ENCODE results near the gene PNPO.
"Not testable (repeated sequence)": the region's sequence is repeated elsewhere in the genome, so short reads cannot be mapped to it uniquely, and the experiment has no call there.

Gene PNPO

DNA sequence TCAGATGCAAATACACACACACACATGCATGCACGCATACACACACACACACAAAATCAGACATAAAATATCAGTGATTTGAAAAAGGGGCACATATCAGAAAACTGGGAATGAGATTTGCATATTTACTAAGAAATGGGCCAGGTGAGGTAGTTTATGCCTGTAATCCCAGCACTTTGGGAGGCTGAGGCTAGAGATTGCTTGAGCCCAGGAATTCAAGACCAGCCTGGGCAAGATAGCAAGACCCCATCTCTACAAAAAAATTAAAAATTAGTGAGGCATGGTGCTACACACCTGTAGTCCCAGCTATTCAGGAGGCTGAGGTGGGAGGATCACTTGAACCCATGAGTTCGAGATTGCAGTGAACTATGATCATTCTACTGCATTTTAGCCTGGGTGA, 22.4 kb upstream of the PNPO start:
- no peak for DNase-seq

DNA sequence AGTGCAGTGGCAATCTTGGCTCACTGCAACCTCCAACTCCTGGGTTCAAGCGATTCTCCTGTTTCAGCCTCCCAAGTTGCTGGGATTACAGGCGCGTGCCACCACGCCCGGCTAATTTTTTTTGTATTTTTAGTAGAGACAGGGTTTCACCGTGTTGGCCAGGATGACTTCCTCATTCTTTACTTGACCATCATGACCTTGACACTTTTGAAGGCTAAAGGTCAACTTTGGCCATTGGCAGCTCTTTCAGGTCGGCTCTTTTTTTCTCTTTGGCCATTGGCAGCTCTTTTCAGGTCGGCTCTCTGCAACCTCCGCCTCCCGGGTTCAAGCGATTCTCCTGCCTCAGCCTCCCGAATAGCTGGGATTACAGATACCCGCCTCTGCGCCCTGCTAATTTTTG, 21.5 kb upstream of the PNPO start:
- not testable (repeated sequence) for DNase-seq

DNA sequence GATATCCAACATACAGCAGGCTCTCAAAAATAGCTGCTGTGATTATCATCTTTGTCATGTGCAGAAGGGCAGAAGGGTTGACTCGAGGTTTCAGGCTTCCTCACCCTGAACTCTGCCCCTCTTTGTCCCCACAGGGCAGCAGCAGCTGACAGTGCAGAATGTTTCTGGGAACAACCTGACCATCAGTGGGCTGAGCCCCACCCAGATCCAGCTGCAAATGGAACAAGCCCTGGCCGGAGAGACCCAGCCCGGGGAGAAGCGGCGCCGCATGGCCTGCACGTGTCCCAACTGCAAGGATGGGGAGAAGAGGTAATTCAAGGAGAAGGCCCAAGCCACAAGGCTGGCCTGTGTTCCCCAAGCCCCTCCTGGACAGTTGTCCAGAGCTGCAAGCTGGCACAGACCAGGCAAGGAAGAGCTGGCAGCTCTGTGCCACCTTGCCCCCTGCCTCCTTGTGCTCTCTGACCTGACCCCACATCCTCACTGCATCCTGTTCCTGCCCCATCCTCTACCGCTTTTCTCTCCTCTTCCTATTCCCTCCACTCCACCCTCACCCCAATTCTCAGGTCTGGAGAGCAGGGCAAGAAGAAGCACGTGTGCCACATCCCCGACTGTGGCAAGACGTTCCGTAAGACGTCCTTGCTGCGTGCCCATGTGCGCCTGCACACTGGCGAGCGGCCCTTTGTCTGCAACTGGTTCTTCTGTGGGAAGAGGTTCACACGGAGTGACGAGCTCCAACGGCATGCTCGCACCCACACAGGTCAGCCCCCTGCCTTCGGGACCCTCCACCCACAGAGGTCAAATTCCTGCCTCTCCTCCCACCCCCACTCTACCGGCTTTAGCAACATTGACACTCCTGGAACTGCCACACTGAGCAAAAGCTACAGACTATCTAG, 16.3 kb upstream of the PNPO start:
- no peak for DNase-seq

DNA sequence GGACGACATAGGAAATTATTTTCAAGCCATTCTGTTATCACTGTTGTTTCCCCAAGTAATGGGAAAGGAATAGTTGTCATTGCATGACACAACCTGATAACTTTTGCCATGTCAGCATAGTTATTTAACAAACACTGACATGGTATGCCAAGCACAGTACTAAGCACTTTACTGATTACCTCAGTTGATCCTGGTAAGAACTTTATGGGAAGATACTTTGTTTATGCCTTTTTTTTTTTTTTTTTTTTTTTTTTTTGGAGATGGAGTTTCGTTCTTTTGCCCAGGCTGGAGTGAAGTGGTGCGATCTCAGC, 15.7 kb upstream of the PNPO start:
- DNase-seq, result no peak

DNA sequence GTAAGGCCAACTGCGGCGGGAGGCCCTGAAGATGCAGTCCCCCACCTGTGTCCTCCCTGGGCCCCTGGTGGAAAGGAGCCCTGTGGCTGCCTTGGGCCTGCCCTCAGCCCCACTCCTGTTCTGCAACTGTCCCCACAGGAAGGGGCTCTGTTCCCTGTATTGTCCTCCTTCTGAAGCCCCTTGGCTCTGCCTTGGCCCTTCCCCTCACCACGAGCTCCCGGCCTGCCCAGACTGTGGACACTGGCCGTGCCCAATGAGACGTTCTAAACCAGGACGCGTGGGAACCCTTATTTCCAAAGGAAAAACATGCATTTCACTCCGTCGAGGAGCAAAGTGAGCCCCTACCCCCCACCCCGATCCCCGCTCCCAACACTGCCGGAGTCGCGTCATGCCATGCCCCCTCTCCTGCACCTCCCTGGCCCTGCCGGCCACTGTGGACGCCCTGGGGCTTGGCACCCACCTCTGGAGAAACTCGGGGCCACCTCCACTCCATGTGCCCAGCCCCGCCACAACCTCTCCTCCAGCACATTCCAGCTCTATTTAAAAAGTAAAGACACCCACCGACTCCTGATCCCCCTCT, 13.5 kb upstream of the PNPO start:
- no peak for DNase-seq

DNA sequence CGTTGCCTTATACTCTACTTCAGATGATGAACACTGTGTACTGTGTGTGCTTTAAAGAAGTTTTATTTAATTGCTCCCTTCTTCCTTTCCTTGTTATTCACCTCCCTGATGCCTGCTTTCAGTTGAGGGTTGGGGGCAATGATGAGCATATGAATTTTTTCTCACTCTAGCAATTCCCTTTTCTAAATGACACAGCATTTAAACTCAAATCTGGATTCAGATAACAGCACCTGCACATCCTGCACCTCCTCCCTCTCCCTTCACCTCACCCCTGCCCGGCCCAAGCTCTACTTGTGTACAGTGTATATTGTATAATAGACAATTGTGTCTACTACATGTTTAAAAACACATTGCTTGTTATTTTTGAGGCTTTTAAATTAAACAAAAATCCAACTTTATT, 13.0 kb upstream of the PNPO start:
- no peak for DNase-seq

DNA sequence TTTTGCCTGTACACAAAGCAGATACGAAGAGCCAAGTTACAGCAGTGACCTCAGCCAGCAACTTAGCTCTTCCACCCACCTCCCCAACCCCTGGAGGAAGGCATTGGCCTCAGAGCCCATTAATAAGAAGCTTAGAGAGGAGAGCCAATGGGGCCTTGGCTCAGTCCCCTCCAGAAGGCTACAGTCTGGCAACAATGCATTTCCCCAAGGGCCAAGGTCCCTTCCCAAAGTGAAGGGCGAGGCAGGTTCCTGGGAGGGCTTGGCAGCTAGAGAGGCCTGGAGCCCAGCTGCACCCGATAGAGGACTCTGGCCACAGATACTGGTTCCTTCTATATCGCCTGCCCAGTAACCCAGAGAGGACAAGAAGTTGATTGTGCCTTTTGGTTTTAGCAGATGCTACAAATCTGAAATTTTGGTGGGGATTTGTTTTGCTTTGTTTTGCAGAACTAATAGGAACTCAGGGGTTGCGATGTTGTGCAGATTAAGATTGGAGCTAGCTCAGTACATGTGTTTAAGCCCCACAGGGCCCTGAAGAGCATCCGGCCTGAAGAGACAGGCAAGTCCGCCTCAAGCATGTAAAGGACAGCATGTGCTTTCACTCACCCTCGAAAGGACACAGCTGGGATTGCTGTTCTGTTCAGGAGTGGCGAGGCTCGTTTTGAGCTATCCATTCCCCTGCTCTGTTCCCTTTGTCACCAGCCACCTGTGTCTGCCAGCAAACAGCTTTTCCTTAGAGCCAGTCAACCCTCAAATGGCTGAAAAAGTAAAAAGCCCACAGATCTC, 12.0 kb upstream of the PNPO start:
- no peak for DNase-seq

DNA sequence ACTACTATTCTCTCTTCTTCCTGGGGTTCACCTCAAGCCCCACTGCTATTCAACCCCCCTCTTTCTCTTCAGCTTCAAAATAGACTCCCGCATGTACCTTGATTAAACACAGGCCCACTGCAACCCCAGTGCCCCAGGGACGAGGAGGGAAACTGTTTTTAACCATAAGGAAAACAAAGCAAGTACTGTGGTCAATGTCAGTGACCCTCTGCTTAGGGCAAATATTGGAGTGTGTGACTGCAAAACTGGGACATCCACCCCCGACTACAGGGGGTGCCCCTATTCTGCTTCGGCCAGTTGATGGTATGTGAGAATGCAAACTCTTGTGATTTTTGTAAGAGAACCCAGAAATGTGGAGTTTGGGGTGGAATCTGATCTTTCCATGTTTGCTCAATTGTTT, 9.5 kb upstream of the PNPO start:
- no peak for DNase-seq

DNA sequence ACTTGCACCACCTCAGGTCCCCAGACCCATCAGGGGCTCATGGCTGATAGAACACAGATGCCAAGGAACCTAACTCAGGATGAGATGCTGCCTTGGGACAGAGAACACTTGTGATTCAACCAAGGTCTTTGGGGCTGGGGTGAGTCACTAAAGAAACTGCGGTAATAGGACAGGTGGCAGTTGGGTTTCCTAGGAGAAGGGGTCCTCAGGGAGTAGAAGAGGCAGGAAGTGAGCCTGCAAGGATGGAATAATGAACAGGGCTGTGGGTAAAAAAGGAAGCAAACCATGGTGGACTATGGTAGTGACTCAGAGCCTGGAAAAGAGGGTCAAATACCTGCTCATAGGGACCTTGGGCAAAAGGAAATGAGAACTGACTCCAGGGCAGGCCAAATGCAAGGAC, 6.5 kb upstream of the PNPO start:
- DNase-seq, result no peak

DNA sequence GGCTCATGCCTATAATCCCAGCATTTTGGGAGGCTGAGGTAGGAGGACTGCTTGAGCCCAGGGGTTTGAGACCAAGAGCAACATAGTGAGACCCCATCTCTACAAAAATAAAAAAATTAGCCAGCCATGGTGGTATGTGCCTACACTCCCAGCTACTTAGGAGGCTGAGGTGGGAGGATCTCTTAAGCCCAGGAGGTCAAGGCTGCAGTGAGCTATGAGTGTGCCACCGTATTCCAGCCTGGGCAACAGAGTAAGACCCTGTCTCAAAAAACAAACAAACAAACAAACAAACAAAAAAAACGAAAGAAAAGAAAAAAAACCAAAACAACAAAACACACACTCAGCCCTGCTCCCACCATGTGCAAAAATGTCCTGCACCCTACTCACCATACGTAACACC, 5.9 kb upstream of the PNPO start:
- DNase-seq, result not testable (repeated sequence)

DNA sequence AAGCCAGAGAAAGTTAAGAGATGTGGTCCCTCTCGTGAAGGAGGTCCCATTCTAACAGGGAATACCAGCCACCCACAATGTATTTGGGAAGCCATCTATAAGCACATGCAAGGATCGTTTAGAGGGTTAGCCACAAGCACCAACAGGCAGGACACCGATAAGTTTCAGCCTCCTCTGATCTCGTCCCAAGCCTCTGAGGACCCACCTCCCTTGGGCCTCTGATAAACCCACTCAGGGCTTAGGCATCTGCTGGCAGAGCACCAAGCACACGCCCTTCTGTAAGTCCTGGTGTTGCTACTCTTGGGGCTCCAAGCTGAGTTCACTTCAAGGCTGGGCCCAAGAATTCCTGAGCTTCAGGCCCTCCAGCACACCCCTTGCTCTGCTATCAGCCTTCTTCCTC, 5.4 kb upstream of the PNPO start:
- no peak for DNase-seq

DNA sequence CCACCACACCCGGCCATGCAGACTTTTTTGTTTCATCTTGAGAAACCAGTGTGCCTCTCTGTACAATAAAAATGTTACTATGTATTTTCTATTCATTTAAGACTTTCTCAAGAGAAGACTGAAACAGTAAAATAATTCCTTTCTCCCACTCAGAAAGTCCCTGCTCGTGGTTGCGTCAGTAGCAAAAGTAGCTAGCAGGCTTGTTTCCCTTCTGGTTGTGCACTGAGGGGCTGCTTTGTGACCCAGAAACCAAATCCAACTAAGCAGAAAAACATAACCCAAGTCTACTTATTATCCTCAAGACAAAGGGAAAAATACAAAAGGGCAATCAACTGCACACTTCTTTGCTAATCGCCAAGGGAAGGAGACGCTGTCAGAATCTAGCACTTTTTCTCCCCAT, 3.4 kb upstream of the PNPO start:
- no peak for DNase-seq

DNA sequence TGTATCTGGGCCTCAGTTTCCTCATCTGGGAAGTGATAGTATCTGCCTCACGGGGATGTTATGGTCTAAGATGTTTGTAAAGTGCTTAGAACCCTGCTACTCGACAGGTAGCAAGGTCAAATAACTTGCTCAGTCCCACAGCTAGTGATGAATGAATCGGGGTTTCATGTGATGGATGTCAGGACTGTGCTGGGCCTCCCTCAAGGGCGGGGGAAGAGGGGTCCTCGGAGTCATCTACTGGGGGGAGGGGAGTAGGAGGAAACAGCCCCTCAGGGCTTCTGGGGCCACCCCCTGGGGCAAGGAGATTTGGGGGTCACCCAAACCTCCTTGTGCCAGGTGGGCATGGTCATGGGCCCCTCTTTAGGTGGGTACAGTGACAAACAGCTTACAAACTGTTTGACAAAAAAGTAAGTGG, 732 bp downstream of the PNPO start:
- DNase-seq, result no peak

DNA sequence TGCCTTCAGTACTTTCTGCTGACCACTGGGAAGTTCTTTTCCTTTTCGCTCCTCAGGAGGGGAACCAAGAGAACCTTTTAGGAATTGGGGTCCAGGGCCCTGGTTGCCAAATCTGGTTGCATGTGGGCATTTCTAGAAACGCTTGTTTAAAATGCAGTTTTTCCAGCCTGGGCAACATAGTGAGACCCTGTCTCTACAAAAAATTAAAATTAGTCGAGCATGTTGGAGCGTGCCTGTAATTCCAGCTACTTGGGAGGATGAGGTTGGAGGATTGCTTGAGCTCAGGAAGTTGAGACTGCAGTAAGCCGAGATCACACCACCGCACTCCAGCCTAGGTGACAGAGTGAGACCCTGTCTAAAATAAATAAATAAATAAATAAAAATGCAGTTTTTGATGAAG, 1.2 kb downstream of the PNPO start:
- DNase-seq, result no peak

DNA sequence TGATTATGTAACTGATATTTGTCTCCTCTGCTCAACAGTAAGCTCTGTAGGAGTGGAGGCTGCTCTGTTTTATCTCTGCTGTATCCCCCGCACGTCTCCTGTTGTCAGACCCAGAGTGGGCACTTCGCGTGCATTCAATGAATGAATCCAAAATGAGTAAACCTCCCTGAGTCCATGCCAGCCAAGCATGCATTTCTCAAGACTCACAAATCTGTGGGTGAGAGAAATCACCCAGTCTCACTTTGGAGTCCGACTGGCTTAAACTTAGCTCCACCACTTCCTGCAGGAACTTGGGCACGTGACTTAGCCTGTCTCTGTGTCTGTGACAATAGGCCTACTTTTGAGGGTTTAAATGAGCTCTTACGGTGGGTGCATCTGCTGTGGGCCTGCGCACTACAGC, 3.7 kb downstream of the PNPO start:
- DNase-seq, result no peak

DNA sequence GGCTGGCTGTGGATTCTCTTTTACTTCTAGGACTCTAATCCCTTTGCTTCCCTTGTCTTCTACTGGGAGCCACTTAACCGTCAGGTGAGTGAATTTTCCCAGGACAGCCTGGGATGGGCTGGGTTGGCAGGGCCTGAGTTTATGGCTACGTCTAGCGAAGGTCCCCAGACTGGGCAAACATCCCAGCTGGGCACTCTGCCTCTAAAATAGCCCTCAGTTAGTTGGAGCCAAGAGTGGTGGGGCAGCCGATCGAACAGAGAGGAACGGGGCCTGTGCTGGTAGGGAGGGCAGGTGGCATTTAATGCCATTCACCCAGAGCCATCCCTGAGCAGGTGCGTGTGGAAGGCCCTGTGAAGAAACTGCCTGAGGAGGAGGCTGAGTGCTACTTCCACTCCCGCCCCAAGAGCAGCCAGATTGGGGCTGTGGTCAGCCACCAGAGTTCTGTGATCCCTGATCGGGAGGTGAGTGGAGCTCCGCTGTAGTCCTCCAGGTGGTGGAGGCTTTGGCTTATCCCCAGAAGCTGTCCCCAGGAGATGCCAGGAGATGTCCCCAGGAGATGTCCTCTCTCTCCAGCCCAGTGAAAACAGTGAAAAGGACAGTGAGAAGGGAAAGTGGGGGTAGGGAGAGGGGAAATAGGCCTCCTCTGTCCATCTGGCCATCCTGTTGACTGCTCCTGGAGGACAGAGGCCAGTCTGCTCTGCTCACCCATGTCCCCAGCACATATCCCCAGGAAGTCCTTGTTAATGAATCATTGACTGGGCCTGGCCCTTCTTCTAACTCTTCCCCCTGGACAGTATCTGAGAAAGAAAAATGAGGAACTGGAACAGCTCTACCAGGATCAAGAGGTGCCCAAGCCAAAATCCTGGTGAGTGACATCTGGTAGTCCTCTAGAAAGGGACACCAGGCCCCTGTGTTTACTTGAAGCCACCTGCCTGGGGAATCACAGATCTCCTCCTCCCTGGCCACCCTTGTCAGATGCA, 4.4 kb downstream of the PNPO start:
- DNase-seq, result no peak

DNA sequence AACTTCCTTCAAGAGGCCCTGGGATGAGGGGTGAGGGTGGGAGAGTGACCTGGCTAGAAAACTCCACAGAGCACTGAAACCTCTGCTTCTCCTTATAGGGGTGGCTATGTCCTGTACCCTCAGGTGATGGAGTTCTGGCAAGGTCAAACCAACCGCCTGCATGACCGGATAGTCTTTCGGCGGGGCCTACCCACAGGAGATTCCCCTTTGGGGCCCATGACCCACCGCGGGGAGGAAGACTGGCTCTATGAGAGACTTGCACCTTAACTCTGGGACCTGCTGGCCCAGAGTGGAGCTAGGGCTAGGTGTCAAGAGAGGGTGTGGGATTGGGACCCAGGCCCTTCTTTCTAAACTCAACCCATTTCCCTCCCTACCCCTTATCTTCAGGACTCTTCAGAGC, 5.1 kb downstream of the PNPO start:
- no peak for DNase-seq

DNA sequence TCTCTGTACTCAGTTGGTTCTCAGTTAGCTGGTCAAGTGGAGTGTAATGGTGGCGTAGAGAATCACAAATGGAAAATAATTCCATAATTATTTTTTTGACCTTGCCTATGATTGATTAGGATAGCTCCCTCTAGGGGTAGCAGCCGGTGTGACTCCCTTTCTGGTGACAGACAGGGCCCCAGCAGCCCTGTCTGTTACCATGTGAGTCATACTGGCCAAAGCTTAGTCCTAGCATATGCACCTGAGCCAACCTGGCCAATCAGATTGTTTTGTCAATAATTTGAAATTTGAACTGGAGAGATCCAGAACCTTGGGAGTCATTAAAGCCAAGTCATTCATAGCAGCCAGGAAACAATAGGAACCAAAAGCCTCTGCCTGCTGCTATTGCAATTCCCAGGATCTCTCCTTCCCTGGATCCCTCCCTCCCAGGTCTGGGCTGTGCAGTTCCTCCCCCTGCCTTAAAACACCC, 5.6 kb downstream of the PNPO start:
- DNase-seq, result peak; percentile 56

DNA sequence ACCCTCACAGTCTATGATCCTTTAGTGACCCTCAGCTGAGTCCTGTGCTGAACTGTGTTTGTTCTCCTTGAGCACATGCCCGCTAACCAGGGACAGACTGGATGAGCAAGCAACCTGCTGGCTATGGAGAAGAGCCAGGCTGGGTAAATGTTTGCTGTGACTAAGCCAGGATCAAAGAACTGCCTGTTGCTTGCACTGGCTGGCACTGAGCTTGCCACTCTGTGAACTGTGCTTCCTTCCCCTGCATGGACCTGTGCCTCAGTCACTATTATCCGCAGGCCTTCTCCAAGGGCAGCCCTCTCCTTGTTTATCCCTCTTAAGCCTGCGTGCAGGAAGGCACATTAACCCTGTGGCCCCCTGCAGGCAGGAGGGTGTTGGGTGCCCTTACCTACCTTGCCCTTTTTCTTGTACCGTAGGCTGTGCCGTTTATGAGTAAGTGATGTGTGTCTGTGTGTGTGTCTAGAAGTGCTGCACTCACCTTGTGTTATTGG, 7.4 kb downstream of the PNPO start:
- no peak for DNase-seq

DNA sequence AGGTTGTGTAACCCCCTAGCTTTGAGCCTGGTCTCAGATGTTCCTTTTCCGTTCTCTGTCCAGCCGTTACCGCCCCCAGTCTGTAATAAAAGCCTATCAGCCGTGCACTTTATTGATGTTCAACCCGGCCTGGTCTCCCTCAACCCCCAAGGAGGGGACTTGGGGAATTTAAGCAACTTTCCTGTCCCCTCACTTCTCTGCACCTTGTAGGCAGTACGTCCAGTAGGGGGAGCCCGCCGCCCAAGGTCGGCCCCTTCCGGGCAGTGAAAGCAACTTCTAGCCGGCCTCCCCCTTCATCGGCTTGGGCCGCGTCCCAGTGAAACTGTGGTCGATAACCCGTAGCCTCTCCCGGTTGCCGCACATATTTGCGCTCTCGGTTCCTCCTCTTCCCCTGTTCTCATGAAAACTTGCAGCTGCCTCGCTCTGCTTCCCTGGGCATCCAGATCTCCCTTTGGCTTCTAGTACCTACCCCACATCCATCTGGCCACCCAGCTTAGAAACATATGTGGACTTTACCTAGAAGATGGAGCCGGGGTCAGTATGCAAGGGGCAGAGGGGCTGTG, 7.9 kb downstream of the PNPO start:
- DNase-seq, result peak; percentile 78

DNA sequence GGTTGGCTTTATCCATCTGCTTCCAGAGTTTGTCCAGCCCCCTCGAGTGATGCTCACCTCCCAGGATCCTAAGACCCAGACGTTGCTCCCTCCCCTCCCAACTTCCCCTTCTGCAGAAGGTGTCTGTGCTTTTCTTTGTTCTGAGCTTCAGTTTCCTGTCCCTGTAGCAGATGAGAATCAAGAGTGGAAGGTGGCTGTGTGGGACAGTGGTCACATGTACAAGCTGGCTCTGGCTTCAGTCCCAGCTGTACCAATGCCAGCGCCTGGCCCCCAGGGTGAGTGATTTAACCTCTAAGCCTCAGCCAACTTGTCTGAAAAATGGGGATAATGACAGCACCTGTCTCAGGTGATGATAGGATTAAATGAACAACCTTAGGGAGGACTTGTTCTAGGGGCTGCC, 8.6 kb downstream of the PNPO start:
- DNase-seq, result no peak

DNA sequence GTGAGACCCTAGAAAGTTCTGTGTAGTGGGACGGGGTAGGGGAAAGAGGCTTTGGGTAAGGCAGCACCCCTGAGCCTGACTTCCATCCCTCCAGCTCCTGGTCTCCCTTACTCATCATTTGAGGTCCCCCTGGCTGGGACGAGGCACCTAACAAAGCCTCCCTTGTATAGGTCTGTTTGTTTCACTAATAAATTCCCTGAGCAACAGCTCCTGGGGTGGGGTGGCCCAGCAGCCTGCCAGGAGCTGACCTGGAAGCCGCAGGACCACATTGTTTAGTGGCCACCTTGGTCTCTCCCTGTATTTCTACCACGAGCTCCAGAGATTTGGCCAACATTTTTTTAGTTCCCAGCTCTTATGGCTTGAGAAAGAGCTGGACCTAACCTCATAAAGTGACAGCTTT, 9.1 kb downstream of the PNPO start:
- no peak for DNase-seq

Data from NK-92 treated with Interleukin-12 subunit alpha and Interleukin-12 subunit beta, amount 100 ng/mL, for 24 hours (cell line).